ENCODE data around the gene CCDC91. TPM values are rescaled to one million over a fixed set of nuclear protein-coding genes. Genes with fewer than 3 reads are reported as not detected.

The CCDC91 gene
- polyA plus RNA-seq = 10 to 100 TPM; 46.8 to 60.1 (median 54.3) TPM

DNA sequence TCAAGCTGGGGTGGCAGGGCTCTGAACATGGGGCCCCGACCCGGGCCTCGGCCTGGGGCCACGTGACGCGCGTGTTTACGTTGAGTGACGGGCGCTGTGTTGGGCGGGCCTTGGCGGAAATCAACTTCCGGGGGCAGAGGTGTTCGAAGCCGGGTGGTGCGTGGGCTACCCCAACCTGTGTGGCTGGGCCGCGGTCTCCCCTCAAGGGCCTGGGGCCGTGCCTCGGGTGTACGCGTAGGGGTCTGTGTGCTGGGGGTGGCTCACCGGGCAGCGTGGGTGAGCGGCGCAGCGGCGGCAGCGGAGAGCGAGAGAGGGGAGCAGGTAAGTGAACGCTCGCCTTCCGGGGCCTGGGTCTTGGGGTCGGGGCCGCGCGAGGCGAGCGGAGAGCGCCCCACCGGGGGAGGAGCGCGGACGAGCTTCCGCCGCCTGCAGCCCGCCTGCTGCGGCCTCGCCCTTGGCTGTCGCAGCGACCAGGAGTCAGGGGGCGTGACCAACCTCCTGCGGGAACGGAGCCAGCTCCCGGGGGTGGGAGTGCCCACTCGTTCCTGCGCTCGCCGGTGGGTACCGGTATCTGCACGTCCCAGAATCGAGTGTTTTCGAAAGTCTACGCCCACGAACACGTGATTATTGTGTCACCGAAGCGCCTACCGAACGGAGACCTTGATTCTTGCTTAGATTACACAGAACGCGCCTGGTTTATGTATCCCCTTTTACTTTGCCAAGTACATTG lies at the start of gene CCDC91:
Gene CCDC91 (plus strand): TSS at position 136 of the 730 bp plus-strand sequence. CDS start 66,760 bp downstream, outside the sequence.
- Mint-ChIP-seq H3K4me1 (peaks cover 50 to 60% of the 10 kb centered on the region in 2 donors), H3K4me3 (peak within 1 kb of the TSS; percentile 88 to 96 (median 95)), H3K9me3 (peaks cover 0 to 3% (median 0%) of the 10 kb centered on the region in 6 donors), H3K36me3 (peaks cover 0 to 8% (median 7%) of the 10 kb centered on the region in 3 donors), H3K27me3 (ENCODE audit: low read depth in 3 of 3) (peaks cover 2 to 9% (median 7%) of the 10 kb centered on the region in 3 donors), H3K27ac (peak within 1 kb of the TSS; percentile 92 to 97 (median 96))
- peak; percentile 84 to 89 (median 86) for DNase-seq

GRCh38 chr12:28144059-28144458 lies 46.2 kb upstream of the CCDC91 start:
- H3K4me3 Mint-ChIP-seq = no peak overlapping the region
- H3K9me3 Mint-ChIP-seq = peaks cover 0 to 3% (median 0%) of the 10 kb centered on the region in 6 donors
- no peak for DNase-seq
- H3K27ac Mint-ChIP-seq = no peak overlapping the region
- H3K4me1 Mint-ChIP-seq = no peaks in the 10 kb centered on the region
- no peaks in the 10 kb centered on the region for H3K36me3 Mint-ChIP-seq
- H3K27me3 Mint-ChIP-seq (ENCODE audit: low read depth in 3 of 3) = no peaks in the 10 kb centered on the region

DNA sequence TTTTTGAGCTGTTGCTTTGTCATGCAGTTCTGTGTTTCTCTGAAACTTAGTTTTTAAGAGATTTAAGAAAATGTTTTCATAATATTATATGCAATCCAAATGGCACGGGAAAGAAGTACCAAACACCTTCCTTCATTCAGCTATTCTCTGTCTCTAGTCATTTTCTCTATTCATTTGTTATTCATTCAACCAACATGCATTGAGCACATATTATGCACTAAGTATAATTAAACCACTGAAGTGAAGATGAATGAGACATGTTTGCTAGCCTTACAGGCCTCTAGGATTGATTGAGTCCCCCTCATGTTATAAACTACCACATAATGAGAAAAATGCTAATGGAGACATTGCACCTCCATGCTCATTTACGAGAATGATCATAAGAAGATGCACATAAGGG lies 45.7 kb upstream of the CCDC91 start:
- no peaks in the 10 kb centered on the region for H3K4me1 Mint-ChIP-seq
- no peak overlapping the region for H3K4me3 Mint-ChIP-seq
- DNase-seq = no peak
- H3K36me3 Mint-ChIP-seq = no peaks in the 10 kb centered on the region
- no peak overlapping the region for H3K27ac Mint-ChIP-seq
- H3K9me3 Mint-ChIP-seq = peaks cover 0 to 3% (median 0%) of the 10 kb centered on the region in 6 donors
- H3K27me3 Mint-ChIP-seq (ENCODE audit: low read depth in 3 of 3) = no peaks in the 10 kb centered on the region

DNA sequence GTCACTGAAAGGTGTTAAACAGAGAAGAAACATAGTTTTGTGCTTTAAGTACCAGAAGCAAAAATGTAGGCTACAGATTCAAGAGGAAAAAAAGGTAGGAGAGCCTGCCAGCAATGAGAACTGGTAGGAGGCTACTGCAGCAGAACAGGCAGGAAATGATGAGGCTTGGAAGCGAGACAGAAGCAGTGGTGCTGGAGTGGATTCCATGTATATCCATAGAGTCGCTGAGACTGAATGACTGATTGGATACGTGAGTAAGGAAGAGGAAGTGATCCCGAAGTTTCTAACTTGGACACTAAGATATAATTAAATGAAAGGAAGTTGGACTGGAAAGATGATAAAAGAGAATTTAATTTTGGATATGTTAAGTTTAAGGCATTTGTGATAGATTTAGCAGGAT lies 45.0 kb upstream of the CCDC91 start:
- peaks cover 0 to 3% (median 0%) of the 10 kb centered on the region in 6 donors for H3K9me3 Mint-ChIP-seq
- H3K4me1 Mint-ChIP-seq = no peaks in the 10 kb centered on the region
- DNase-seq = no peak
- H3K36me3 Mint-ChIP-seq = no peaks in the 10 kb centered on the region
- H3K27me3 Mint-ChIP-seq (ENCODE audit: low read depth in 3 of 3) = no peaks in the 10 kb centered on the region
- H3K4me3 Mint-ChIP-seq = no peak overlapping the region
- H3K27ac Mint-ChIP-seq = no peak overlapping the region

- DNase-seq = no peak
- peaks cover 0 to 8% (median 0%) of the 10 kb centered on the region in 6 donors for H3K9me3 Mint-ChIP-seq
- H3K27me3 Mint-ChIP-seq (ENCODE audit: low read depth in 3 of 3) = peaks cover 0 to 5% (median 0%) of the 10 kb centered on the region in 3 donors
- H3K4me3 Mint-ChIP-seq = no peak overlapping the region
- H3K4me1 Mint-ChIP-seq = no peaks in the 10 kb centered on the region
- H3K36me3 Mint-ChIP-seq = no peaks in the 10 kb centered on the region
- no peak overlapping the region for H3K27ac Mint-ChIP-seq
These were observed 41.0 kb upstream of the CCDC91 start for GRCh38 chr12:28149279-28149678.

GRCh38 chr12:28156362-28156761 lies 33.9 kb upstream of the CCDC91 start:
- DNase-seq = no peak
- Mint-ChIP-seq H3K4me1 (no peaks in the 10 kb centered on the region), H3K9me3 (peaks cover 0 to 4% (median 0%) of the 10 kb centered on the region in 6 donors), H3K27me3 (ENCODE audit: low read depth in 3 of 3) (peaks cover 0 to 2% (median 2%) of the 10 kb centered on the region in 3 donors), H3K27ac (no peak overlapping the region), H3K4me3 (no peak overlapping the region), H3K36me3 (no peaks in the 10 kb centered on the region)

DNA sequence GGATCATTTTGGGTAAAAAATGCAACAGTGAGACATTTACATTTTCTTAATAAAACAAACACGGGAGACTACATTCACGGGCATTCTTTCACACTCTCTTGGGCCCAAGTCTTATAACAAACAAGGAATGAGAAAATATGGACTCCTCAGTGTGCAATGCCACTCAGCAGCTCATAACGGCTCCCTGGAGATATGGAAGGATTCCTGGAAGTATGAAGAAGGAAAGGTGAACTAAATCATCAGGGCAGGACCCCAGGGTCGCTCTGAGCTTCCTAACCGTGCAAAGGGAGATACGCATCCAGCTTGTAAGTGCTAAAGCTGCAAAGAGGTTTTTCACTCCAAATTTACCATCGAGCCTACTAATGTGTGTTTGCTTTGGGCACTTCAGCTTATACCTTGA lies 33.5 kb upstream of the CCDC91 start:
- Mint-ChIP-seq H3K9me3 (peaks cover 0 to 4% (median 0%) of the 10 kb centered on the region in 6 donors), H3K27ac (no peak overlapping the region), H3K4me3 (no peak overlapping the region), H3K36me3 (no peaks in the 10 kb centered on the region), H3K4me1 (no peaks in the 10 kb centered on the region), H3K27me3 (ENCODE audit: low read depth in 3 of 3) (peaks cover 0 to 2% (median 2%) of the 10 kb centered on the region in 3 donors)
- no peak for DNase-seq

GRCh38 chr12:28158353-28158752 lies 31.9 kb upstream of the CCDC91 start:
- no peaks in the 10 kb centered on the region for H3K9me3 Mint-ChIP-seq
- peaks cover 0 to 3% (median 2%) of the 10 kb centered on the region in 3 donors for H3K27me3 Mint-ChIP-seq (ENCODE audit: low read depth in 3 of 3)
- no peak overlapping the region for H3K27ac Mint-ChIP-seq
- no peaks in the 10 kb centered on the region for H3K36me3 Mint-ChIP-seq
- no peak for DNase-seq
- H3K4me3 Mint-ChIP-seq = no peak overlapping the region
- H3K4me1 Mint-ChIP-seq = no peaks in the 10 kb centered on the region

DNA sequence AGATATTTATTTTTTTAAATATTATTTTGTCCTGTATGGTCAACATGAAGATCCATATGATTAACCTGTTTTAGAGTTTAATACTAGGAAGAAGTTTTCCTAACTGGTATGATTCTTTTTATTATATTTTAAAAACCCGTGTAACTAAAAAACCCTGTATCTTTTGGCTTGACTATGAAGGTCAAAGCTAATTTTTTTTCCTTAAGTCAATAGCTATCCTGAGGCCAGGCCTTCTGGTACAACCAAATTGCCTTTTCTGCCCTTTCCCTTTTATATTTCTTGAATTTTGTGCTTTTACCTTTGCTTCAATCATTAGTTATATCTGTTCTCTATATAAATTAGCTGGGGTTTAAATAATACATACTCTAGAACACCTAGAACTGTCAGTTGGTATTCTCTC lies 30.6 kb upstream of the CCDC91 start:
- Mint-ChIP-seq H3K27me3 (ENCODE audit: low read depth in 3 of 3) (peaks cover 0 to 5% (median 2%) of the 10 kb centered on the region in 3 donors), H3K27ac (no peak overlapping the region), H3K4me3 (no peak overlapping the region), H3K9me3 (no peaks in the 10 kb centered on the region), H3K4me1 (no peaks in the 10 kb centered on the region), H3K36me3 (no peaks in the 10 kb centered on the region)
- DNase-seq = no peak

DNA sequence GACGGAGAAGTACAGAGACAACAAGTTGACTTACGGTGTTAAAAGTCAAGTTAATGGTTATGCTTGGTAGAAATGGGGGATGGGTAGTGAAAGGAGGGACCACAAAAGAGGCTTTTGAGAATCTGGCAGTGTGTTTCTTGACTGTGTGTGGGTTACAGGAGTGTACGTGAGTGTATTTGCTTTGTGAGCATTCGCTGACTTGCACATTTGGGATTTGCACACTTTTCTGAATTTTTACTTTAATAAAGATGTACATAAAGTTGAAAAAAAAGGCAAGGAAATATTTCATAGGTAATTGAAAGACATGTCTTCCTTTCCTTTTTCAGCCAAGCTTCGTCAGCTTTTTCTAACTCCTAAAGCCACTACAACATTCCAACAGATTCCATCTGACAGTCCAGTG lies 28.6 kb upstream of the CCDC91 start:
- Mint-ChIP-seq H3K36me3 (no peaks in the 10 kb centered on the region), H3K9me3 (no peaks in the 10 kb centered on the region), H3K4me3 (no peak overlapping the region), H3K4me1 (no peaks in the 10 kb centered on the region), H3K27me3 (ENCODE audit: low read depth in 3 of 3) (peaks cover 0 to 3% (median 2%) of the 10 kb centered on the region in 3 donors), H3K27ac (no peak overlapping the region)
- no peak for DNase-seq

- peaks cover 0 to 3% (median 2%) of the 10 kb centered on the region in 3 donors for H3K27me3 Mint-ChIP-seq (ENCODE audit: low read depth in 3 of 3)
- no peak for DNase-seq
- H3K9me3 Mint-ChIP-seq = no peaks in the 10 kb centered on the region
- H3K27ac Mint-ChIP-seq = no peak overlapping the region
- no peaks in the 10 kb centered on the region for H3K36me3 Mint-ChIP-seq
- no peak overlapping the region for H3K4me3 Mint-ChIP-seq
- H3K4me1 Mint-ChIP-seq = no peaks in the 10 kb centered on the region
These were observed 27.6 kb upstream of the CCDC91 start for GRCh38 chr12:28162697-28163096.

- Mint-ChIP-seq H3K27ac (no peak overlapping the region), H3K27me3 (ENCODE audit: low read depth in 3 of 3) (peaks cover 0 to 3% (median 2%) of the 10 kb centered on the region in 3 donors), H3K4me1 (no peaks in the 10 kb centered on the region), H3K36me3 (no peaks in the 10 kb centered on the region), H3K9me3 (no peaks in the 10 kb centered on the region), H3K4me3 (no peak overlapping the region)
- DNase-seq = no peak
These were observed 25.5 kb upstream of the CCDC91 start for GRCh38 chr12:28164644-28165275.

DNA sequence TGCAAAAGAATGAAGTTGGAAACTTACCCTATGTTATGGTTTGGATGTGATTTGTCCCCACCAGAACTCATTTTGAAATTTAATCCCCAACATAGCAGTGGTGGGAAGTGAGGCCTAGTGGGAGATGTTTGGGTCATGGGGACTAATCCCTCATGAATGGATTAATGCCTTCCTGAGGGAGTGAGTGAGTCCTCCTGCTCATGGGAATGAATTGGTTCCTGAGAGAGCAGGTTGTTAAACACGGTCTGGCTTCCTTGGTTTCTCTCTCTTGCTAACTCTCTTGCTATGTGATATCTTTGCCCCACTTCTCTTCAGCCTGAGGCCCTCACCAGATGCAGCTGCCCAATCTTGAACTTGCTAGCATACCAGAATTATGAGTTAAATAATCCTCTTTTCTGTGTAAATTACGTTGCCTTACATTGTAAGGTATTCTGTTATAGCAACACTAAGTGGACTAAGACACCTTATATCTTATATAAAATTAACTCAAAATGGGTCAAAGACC lies 22.2 kb upstream of the CCDC91 start:
- Mint-ChIP-seq H3K4me1 (no peaks in the 10 kb centered on the region), H3K36me3 (peaks cover 0 to 3% (median 0%) of the 10 kb centered on the region in 3 donors), H3K27me3 (ENCODE audit: low read depth in 3 of 3) (peaks cover 3 to 4% (median 3%) of the 10 kb centered on the region in 3 donors), H3K9me3 (no peaks in the 10 kb centered on the region), H3K27ac (no peak overlapping the region), H3K4me3 (no peak overlapping the region)
- DNase-seq = no peak

DNA sequence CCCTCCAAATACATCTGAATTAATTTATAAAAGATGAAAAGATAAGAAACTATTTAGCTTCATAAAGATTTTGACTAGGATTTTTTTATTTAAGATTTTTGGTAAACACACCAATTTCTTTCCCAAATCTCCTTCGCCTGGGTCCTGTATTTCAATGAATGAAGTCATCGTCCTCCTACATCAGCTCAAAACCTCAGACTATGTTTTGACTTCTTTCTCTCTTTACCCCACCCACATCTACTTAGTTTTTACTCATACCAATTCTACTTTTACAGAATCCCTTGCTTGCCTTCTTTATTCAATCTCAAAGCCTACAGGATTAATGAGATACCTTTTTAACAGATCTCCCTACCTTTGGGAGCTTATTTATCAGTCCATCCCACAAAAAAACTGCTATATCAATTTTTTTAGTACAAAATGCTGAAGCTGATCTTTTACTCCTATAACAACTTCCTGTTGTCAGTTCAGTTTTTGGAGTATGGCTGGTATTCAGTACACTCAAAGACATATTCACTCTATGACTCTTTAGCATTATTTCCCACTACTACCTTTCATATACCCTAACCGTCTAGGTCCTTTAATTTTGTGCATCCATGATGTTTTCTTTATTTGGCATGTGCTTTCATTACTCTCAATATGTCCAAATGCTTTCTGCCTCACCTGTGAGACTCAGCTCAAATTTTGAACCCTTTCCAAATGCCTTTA lies 18.7 kb upstream of the CCDC91 start:
- Mint-ChIP-seq H3K27me3 (ENCODE audit: low read depth in 3 of 3) (peaks cover 4% of the 10 kb centered on the region in 3 donors), H3K36me3 (peaks cover 0 to 4% (median 0%) of the 10 kb centered on the region in 3 donors), H3K4me1 (no peaks in the 10 kb centered on the region), H3K4me3 (no peak overlapping the region), H3K9me3 (no peaks in the 10 kb centered on the region), H3K27ac (no peak overlapping the region)
- DNase-seq = no peak
